Neuron (in vitro differentiated cells): ENCODE data around the gene DTHD1.
A peak's percentile ranks its signal among the peaks of the same experiment; 100 is the strongest.

ENCODE experiments used
- H2AFZ ChIP-seq: one replicate; pipeline ENCODE4 v1.6.1; 2013; ENCODE audit warnings: low read depth, mild to moderate bottlenecking, inconsistent platforms, low read length, moderate library complexity
- H3K27me3 ChIP-seq: one replicate; pipeline ENCODE4 v1.6.1; 2013; ENCODE audit warnings: low read length; ENCODE audit not compliant: insufficient read depth
- H3K36me3 ChIP-seq: one replicate; pipeline ENCODE4 v1.6.1; 2013; ENCODE audit warnings: low read length; ENCODE audit not compliant: insufficient read depth
- H3K4me1 ChIP-seq: one replicate; pipeline ENCODE4 v1.6.1; 2013; ENCODE audit warnings: low read length; ENCODE audit not compliant: insufficient read depth
- H3K4me3 ChIP-seq: 2 replicates; pipeline ENCODE4 v1.5.1; 2013; ENCODE audit warnings: mild to moderate bottlenecking, low read length, moderate library complexity
- H3K9me3 ChIP-seq: one replicate; pipeline ENCODE4 v1.6.1; 2013; ENCODE audit warnings: low read length

DTHD1 gene

GRCh38 chr4:36326476-36327029, 45.1 kb downstream of the DTHD1 start:
- Histone ChIP-seq H3K4me3 (no peak overlapping the region), H2AFZ (no peak overlapping the region), H3K4me1 (no peaks in the 10 kb centered on the region), H3K9me3 (no peaks in the 10 kb centered on the region), H3K27me3 (no peaks in the 10 kb centered on the region), H3K36me3 (no peaks in the 10 kb centered on the region)

- Histone ChIP-seq H3K4me3 (no peak overlapping the region), H3K36me3 (no peaks in the 10 kb centered on the region), H3K4me1 (peaks cover 3% of the 10 kb centered on the region), H3K9me3 (no peaks in the 10 kb centered on the region), H3K27me3 (no peaks in the 10 kb centered on the region), H2AFZ (no peak overlapping the region)
Measured at GRCh38 chr4:36327400-36327799, 46.0 kb downstream of the DTHD1 start.

GRCh38 chr4:36328130-36328529, 46.7 kb downstream of the DTHD1 start:
- Histone ChIP-seq H3K9me3 (no peaks in the 10 kb centered on the region), H3K4me3 (no peak overlapping the region), H3K4me1 (peaks cover 5% of the 10 kb centered on the region), H3K27me3 (no peaks in the 10 kb centered on the region), H3K36me3 (no peaks in the 10 kb centered on the region), H2AFZ (peak overlapping the region; percentile 23)

GRCh38 chr4:36329228-36329627, 47.8 kb downstream of the DTHD1 start:
- no peak overlapping the region for H2AFZ ChIP-seq
- peaks cover 5% of the 10 kb centered on the region for H3K4me1 ChIP-seq
- no peak overlapping the region for H3K4me3 ChIP-seq
- H3K9me3 ChIP-seq = no peaks in the 10 kb centered on the region
- H3K36me3 ChIP-seq = no peaks in the 10 kb centered on the region
- no peaks in the 10 kb centered on the region for H3K27me3 ChIP-seq

GRCh38 chr4:36330796-36331195, 49.4 kb downstream of the DTHD1 start:
- no peak overlapping the region for H2AFZ ChIP-seq
- no peak overlapping the region for H3K4me3 ChIP-seq
- H3K9me3 ChIP-seq = no peaks in the 10 kb centered on the region
- peaks cover 5% of the 10 kb centered on the region for H3K4me1 ChIP-seq
- no peaks in the 10 kb centered on the region for H3K27me3 ChIP-seq
- H3K36me3 ChIP-seq = no peaks in the 10 kb centered on the region

- Histone ChIP-seq H3K4me1 (peaks cover 5% of the 10 kb centered on the region), H3K9me3 (no peaks in the 10 kb centered on the region), H3K4me3 (no peak overlapping the region), H3K36me3 (no peaks in the 10 kb centered on the region), H2AFZ (no peak overlapping the region), H3K27me3 (peaks cover 3% of the 10 kb centered on the region)
Measured at GRCh38 chr4:36332023-36332781, 50.8 kb downstream of the DTHD1 start.

DNA sequence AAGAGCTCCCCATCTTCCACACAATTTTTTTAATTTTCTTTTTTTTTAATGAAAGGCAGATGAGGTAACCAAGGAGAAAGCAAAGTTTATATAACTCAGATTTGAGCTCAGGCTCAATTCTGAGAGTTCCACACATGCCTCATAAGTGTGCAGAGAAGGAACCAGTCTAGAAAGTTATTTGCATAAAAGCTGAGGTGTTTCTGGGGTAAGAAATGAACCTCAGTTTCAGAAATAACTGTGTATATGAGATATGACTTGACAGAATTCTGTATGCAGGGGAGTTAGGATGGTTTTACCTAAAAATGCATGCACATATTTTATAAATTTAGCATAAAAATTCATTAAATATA, 51.3 kb downstream of the DTHD1 start:
- Histone ChIP-seq H3K27me3 (peaks cover 3% of the 10 kb centered on the region), H2AFZ (no peak overlapping the region), H3K9me3 (no peaks in the 10 kb centered on the region), H3K4me3 (no peak overlapping the region), H3K4me1 (peaks cover 5% of the 10 kb centered on the region), H3K36me3 (no peaks in the 10 kb centered on the region)

GRCh38 chr4:36333303-36333877, 52.0 kb downstream of the DTHD1 start:
- Histone ChIP-seq H3K4me1 (peaks cover 5% of the 10 kb centered on the region), H2AFZ (no peak overlapping the region), H3K9me3 (no peaks in the 10 kb centered on the region), H3K4me3 (no peak overlapping the region), H3K36me3 (no peaks in the 10 kb centered on the region), H3K27me3 (peaks cover 3% of the 10 kb centered on the region)

- Histone ChIP-seq H3K4me1 (no peaks in the 10 kb centered on the region), H2AFZ (no peak overlapping the region), H3K36me3 (no peaks in the 10 kb centered on the region), H3K27me3 (peaks cover 3% of the 10 kb centered on the region), H3K9me3 (no peaks in the 10 kb centered on the region), H3K4me3 (no peak overlapping the region)
Measured at GRCh38 chr4:36337665-36338185, 56.3 kb downstream of the DTHD1 start.

DNA sequence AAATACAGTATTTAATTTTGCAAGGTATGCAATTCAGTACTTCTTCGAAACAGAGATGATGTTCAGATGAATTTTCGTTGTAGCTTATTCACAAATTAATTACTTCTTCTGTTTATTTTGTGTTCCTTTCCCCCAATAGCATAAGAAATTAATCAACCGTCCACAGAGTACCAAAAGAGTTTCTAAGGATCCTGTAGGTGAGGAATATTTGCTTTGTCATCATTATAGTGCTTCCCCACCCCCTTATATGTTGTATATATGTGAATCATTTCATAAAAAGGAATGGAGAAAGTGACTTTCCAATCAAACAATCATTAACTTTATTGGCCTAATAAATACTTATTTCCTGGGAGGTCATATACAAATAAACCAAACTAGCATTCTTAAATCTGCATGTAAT, 57.6 kb downstream of the DTHD1 start:
- Histone ChIP-seq H3K4me3 (no peak overlapping the region), H3K36me3 (no peaks in the 10 kb centered on the region), H3K9me3 (no peaks in the 10 kb centered on the region), H3K4me1 (peaks cover 2% of the 10 kb centered on the region), H3K27me3 (peaks cover 3% of the 10 kb centered on the region), H2AFZ (no peak overlapping the region)

DNA sequence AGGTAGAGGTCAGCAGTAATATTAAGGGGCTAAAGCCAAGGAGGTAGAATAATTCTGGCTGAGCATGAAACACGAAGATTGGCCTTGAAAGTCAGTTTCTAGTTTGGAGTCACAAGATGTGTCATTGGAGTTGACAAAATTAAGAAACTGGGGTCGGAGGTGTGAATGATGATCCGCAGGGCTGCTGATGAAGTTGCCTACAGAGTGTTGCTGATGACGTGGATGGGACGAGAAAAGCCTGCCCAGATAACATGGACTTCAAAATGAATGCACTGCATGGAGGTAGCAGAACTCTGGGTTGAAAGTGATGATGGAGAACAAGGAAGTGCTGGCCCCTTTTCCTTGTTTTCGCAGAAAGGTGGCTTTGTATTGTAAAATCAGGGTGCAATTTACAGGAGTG, 60.5 kb downstream of the DTHD1 start:
- Histone ChIP-seq H3K27me3 (no peaks in the 10 kb centered on the region), H3K36me3 (no peaks in the 10 kb centered on the region), H2AFZ (no peak overlapping the region), H3K9me3 (no peaks in the 10 kb centered on the region), H3K4me3 (no peak overlapping the region), H3K4me1 (peaks cover 2% of the 10 kb centered on the region)

DNA sequence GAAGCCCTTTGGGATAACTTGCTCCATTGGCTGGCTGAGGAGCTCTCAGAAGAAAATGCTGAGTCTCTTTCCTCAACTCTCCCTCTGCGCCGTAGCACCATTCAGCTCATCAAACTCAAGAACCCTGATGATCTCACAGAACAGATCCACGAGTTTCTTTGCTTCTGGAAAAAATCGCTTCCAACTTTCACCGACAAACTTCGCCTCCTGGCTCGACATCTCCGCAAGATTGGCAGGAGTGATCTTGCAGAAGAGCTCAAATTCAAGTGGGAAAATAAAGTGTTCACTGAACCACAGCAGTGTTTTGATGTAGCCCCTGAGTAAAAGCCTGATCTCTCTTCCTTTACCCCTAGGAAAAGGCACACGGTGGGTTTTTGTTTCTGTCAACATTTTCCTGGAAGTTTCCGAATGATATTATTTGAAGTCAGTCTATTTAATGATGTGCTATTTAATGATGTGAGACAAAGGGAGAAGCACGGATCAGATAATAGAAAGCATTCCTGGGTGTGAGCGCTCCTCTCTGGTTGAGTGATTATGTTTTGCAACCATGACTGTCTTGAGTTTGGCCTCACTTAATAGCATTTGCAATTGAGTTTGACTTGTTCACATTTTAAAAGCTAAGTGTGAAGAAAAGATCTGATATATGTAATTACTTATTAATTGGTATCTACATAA, 62.2 kb downstream of the DTHD1 start:
- Histone ChIP-seq H3K36me3 (no peaks in the 10 kb centered on the region), H3K4me1 (peaks cover 12% of the 10 kb centered on the region), H3K4me3 (no peak overlapping the region), H2AFZ (no peak overlapping the region), H3K27me3 (no peaks in the 10 kb centered on the region), H3K9me3 (no peaks in the 10 kb centered on the region)

GRCh38 chr4:36348403-36348938, 67.1 kb downstream of the DTHD1 start:
- Histone ChIP-seq H3K27me3 (no peaks in the 10 kb centered on the region), H3K4me3 (no peak overlapping the region), H3K9me3 (no peaks in the 10 kb centered on the region), H3K36me3 (no peaks in the 10 kb centered on the region), H2AFZ (no peak overlapping the region), H3K4me1 (peaks cover 44% of the 10 kb centered on the region)
